Measurements from ENCODE around the gene TMEM242. TPM values are rescaled to one million over a fixed set of nuclear protein-coding genes. Genes with fewer than 3 reads are reported as not detected.

Gene TMEM242
- polyA plus RNA-seq, 1 donor from 2014 or later: 17.6 TPM

- H3K9ac ChIP-seq (ENCODE audit: low read length): no peak overlapping the region
- H3K4me3 ChIP-seq (ENCODE audit: low read length): no peak overlapping the region
- no peaks in the 10 kb centered on the region for H3K36me3 ChIP-seq (ENCODE audit: insufficient read depth, low read length)
- H2AFZ ChIP-seq (ENCODE audit: low read depth, low read length): no peak overlapping the region
- H3K27ac ChIP-seq (ENCODE audit: low read length): no peak overlapping the region
- H3K9me2 ChIP-seq (ENCODE audit: insufficient read depth, low read length): no peaks in the 10 kb centered on the region
- no peaks in the 10 kb centered on the region for H3F3A ChIP-seq (ENCODE audit: insufficient read depth, low read length, poor library complexity, severe bottlenecking)
- H3K27me3 ChIP-seq (ENCODE audit: insufficient read depth, low read depth, low read length): no peaks in the 10 kb centered on the region
- no peaks in the 10 kb centered on the region for H3K79me2 ChIP-seq (replicated peaks; ENCODE audit: insufficient read depth, low read length)
- no peak for TF ChIP-seq RAD21 (conservative IDR thresholded peaks at IDR 0.05)
- no peak for TF ChIP-seq EZH2 (IDR thresholded peaks at IDR 0.05; ENCODE audit: borderline replicate concordance, insufficient read depth, low read length, poor library complexity, severe bottlenecking)
- no peak for TF ChIP-seq EP300 (conservative IDR thresholded peaks at IDR 0.05; ENCODE audit: poor library complexity, severe bottlenecking)
- no peak for TF ChIP-seq TAF1 (IDR thresholded peaks at IDR 0.05; ENCODE audit: low read depth)
- TF ChIP-seq SMC3 (conservative IDR thresholded peaks at IDR 0.05; ENCODE audit: poor library complexity): no peak
- TF ChIP-seq CTCF (IDR thresholded peaks at IDR 0.05; ENCODE audit: poor library complexity, severe bottlenecking): no peak
- TF ChIP-seq POLR2AphosphoS5 (IDR thresholded peaks at IDR 0.05): no peak
- no peak for TF ChIP-seq REST (IDR thresholded peaks at IDR 0.05; ENCODE audit: borderline replicate concordance)
- H3K9me3 ChIP-seq (ENCODE audit: low read length): no peaks in the 10 kb centered on the region
- H4K20me1 ChIP-seq (ENCODE audit: insufficient read depth): no peaks in the 10 kb centered on the region
- no peak overlapping the region for H3K4me2 ChIP-seq (ENCODE audit: low read length)
Observed at GRCh38 chr6:157281570-157281969, 41.7 kb downstream of the TMEM242 start.

GRCh38 chr6:157280947-157281346 lies 42.4 kb downstream of the TMEM242 start:
- Histone ChIP-seq H3K4me2 (ENCODE audit: low read length) (no peak overlapping the region), H3K79me2 (replicated peaks; ENCODE audit: insufficient read depth, low read length) (no peaks in the 10 kb centered on the region), H3F3A (ENCODE audit: insufficient read depth, low read length, poor library complexity, severe bottlenecking) (no peaks in the 10 kb centered on the region), H3K27ac (ENCODE audit: low read length) (no peak overlapping the region), H3K9me3 (ENCODE audit: low read length) (no peaks in the 10 kb centered on the region), H3K9me2 (ENCODE audit: insufficient read depth, low read length) (no peaks in the 10 kb centered on the region), H2AFZ (ENCODE audit: low read depth, low read length) (no peak overlapping the region), H3K4me3 (ENCODE audit: low read length) (no peak overlapping the region), H3K27me3 (ENCODE audit: insufficient read depth, low read depth, low read length) (no peaks in the 10 kb centered on the region), H3K9ac (ENCODE audit: low read length) (no peak overlapping the region), H3K36me3 (ENCODE audit: insufficient read depth, low read length) (no peaks in the 10 kb centered on the region), H4K20me1 (ENCODE audit: insufficient read depth) (no peaks in the 10 kb centered on the region)
- TF ChIP-seq TAF1 (IDR thresholded peaks at IDR 0.05; ENCODE audit: low read depth) (no peak), SMC3 (conservative IDR thresholded peaks at IDR 0.05; ENCODE audit: poor library complexity) (no peak), POLR2AphosphoS5 (IDR thresholded peaks at IDR 0.05) (no peak), EP300 (conservative IDR thresholded peaks at IDR 0.05; ENCODE audit: poor library complexity, severe bottlenecking) (no peak), REST (IDR thresholded peaks at IDR 0.05; ENCODE audit: borderline replicate concordance) (no peak), CTCF (IDR thresholded peaks at IDR 0.05; ENCODE audit: poor library complexity, severe bottlenecking) (no peak), MXI1 (conservative IDR thresholded peaks at IDR 0.05; ENCODE audit: poor library complexity, severe bottlenecking) (no peak), RAD21 (conservative IDR thresholded peaks at IDR 0.05) (no peak), EZH2 (IDR thresholded peaks at IDR 0.05; ENCODE audit: borderline replicate concordance, insufficient read depth, low read length, poor library complexity, severe bottlenecking) (no peak)
